Astrocyte (in vitro differentiated cells and primary cell): Measurements from ENCODE around the gene CNTNAP4.

Experiments
- CTCF ChIP-seq: IDR thresholded peaks from 2 replicates; pipeline ENCODE4 v1.5.1; 2011; ENCODE audit warnings: low read depth, mild to moderate bottlenecking, inconsistent platforms, low read length, moderate library complexity; ENCODE audit not compliant: insufficient read depth
- EZH2 ChIP-seq: IDR thresholded peaks from 2 replicates; pipeline ENCODE4 v1.6.1; 2012; ENCODE audit warnings: mild to moderate bottlenecking, low read length, inconsistent platforms; ENCODE audit not compliant: insufficient read depth

DNA sequence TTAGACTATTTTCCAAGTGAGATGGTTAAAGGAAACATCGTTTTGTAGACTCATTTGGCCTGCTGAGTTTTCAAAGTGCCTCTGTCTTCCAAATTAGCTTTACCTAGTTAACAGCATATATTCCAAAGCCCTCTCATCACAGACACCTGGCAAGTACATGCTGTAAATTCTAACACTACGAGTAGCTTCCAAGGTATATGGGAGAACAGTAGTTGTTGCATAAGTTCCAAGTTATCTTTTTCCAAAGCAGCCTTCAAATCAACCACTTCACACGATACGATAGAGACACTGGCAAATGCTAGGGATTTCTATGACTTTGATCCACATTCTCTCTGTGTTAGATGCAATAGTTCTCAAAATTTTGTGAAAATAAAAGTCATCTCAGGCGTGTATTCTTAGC lies 299.3 kb downstream of the CNTNAP4 start:
- TF ChIP-seq CTCF, result no peak
- no peak for TF ChIP-seq EZH2
